Testis (tissue), 3 donors: ENCODE measurements around the gene PTPRN2. TPM values are rescaled to one million over a fixed set of nuclear protein-coding genes. Genes with fewer than 3 reads are reported as not detected.
"Not testable (repeated sequence)": the region's sequence is repeated elsewhere in the genome, so short reads cannot be mapped to it uniquely, and the experiment has no call there.

ENCODE experiments used
- DNase-seq: peaks from one replicate; pipeline ENCODE4 v3.0.0-alpha.2; 2019
- H3K27ac ChIP-seq, 2 donors: fragments of 200-600 bp; sonication (generic); one replicate each; pipeline ENCODE4 v1.5.1; 2019
- H3K27me3 ChIP-seq: fragments of 200-600 bp; sonication (generic); one replicate; pipeline ENCODE4 v1.5.1; 2019
- H3K36me3 ChIP-seq: fragments of 200-600 bp; sonication (generic); one replicate; pipeline ENCODE4 v1.5.1; 2017; ENCODE audit warnings: low read depth; ENCODE audit errors: missing control alignments
- H3K4me1 ChIP-seq: fragments of 200-600 bp; sonication (generic); one replicate; pipeline ENCODE4 v1.5.1; 2019
- H3K4me3 ChIP-seq, 2 donors: fragments of 200-600 bp; sonication (generic); one replicate each; pipeline ENCODE4 v1.5.1; 2017 to 2019
- H3K9me3 ChIP-seq: fragments of 200-600 bp; sonication (generic); one replicate; pipeline ENCODE4 v1.5.1; 2017
- CTCF ChIP-seq, 3 experiments: fragments of 450-650 bp in 2 of 3; fragments of 200-600 bp in 1 of 3; sonication (generic) in 1 of 3; IDR thresholded peaks; one replicate each; pipeline ENCODE4 v1.5.1; 2016 to 2019; ENCODE audit warnings: antibody characterized with exemption in 3 of 3, mild to moderate bottlenecking in 2 of 3, moderate library complexity in 1 of 3
- POLR2A ChIP-seq: fragments of 450-650 bp; IDR thresholded peaks from one replicate; pipeline ENCODE4 v1.6.1; 2017; ENCODE audit warnings: antibody characterized with exemption, mild to moderate bottlenecking, moderate library complexity
- WGBS, 2 donors: methylation state at CpG; one replicate each; pipeline ENCODE4 v1.1.5; 2018; 5-methylcytosine and 5-hydroxymethylcytosine counted together
- intact Hi-C: fragments of 100-400 bp; cut with DNase I; formaldehyde crosslinking; loops from one replicate; pipeline ENCODE4 v1.15.1; 2023; ENCODE audit warnings: low total_unique reads
- polyA plus RNA-seq: library from polyadenylated mRNA; stranded (reverse); fragments of 350-450 nt; fragmentation: Illumina TruSeq; extraction: RNeasy Lipid Tissue Mini Kit (QIAGEN cat#74804); gene quantifications from one replicate; pipeline ENCODE4 v1.2.3, GENCODE V29; 2014; ENCODE audit warnings: low read depth, low replicate concordance; ENCODE audit not compliant: insufficient read depth
- total RNA-seq, 2 donors: library from RNA; depleted of rRNA; stranded (reverse); fragments of >200 nt; gene quantifications; one replicate each; pipeline ENCODE4 v1.2.3, GENCODE V29; 2016

The PTPRN2 gene
- total and polyA plus RNA-seq, 3 donors from 2014 or later, result 9.3 to 10.8 (median 9.8) TPM

DNA sequence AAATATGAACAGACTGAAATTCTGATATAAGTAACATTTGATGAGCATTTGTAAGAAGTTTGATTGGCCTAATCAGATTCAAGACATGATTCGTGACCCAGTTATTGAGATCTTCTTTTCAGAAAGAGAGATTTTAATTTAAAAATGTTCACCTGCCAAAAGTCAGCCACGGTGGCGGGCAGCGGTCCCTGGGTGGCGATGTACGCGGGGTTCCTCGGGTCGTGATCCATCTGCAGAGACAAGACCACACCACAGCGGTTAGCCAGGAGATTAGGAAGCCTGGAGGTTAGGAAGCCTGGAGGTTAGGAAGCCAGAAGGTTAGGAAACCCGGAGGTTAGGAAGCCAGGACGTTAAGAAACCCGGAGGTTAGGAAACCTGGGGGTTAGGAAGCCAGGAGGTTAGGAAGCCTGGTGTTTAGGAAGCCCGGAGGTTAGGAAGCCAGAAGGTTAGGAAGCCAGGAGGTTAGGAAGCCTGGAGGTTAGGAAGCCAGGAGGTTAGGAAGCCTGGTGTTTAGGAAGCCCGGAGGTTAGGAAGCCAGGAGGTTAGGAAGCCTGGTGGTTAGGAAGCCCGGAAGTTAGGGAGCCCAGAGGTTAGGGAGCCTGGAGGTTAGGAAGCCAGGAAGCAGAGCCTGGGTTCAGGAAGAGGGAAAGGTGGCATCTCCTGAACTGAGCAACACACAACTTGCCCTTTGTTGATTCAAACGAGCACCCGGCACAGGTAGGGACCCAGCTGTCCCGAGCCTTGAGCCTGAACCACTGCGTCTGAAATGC is 992.4 kb downstream of the PTPRN2 start:
- no peaks in the 10 kb centered on the region for H3K9me3 ChIP-seq
- DNase-seq, result no peak
- intact Hi-C loops, result no loop called here
- no peaks in the 10 kb centered on the region for H3K4me1 ChIP-seq
- H3K36me3 ChIP-seq, result no peaks in the 10 kb centered on the region
- no peaks in the 10 kb centered on the region for H3K27me3 ChIP-seq
- no peak overlapping the region for H3K27ac ChIP-seq
- 88 to 89% methylated on average over 18 to 20 of the region's 20 CpGs for WGBS, 2 donors
- TF ChIP-seq CTCF (IDR thresholded peaks at IDR 0.05) (no peak), POLR2A (no peak)
- H3K4me3 ChIP-seq, result no peak overlapping the region

GRCh38 chr7:157594306-157594705 is 993.3 kb downstream of the PTPRN2 start:
- Histone ChIP-seq H3K36me3 (no peaks in the 10 kb centered on the region), H3K4me1 (no peaks in the 10 kb centered on the region), H3K9me3 (no peaks in the 10 kb centered on the region), H3K27me3 (no peaks in the 10 kb centered on the region), H3K27ac (no peak overlapping the region), H3K4me3 (no peak overlapping the region)
- intact Hi-C loops, result no loop called here
- no peak for DNase-seq
- TF ChIP-seq CTCF (IDR thresholded peaks at IDR 0.05), result no peak
- no peak for TF ChIP-seq POLR2A
- WGBS, 2 donors, result 94% methylated on average over 11 to 26 of the region's 26 CpGs

DNA sequence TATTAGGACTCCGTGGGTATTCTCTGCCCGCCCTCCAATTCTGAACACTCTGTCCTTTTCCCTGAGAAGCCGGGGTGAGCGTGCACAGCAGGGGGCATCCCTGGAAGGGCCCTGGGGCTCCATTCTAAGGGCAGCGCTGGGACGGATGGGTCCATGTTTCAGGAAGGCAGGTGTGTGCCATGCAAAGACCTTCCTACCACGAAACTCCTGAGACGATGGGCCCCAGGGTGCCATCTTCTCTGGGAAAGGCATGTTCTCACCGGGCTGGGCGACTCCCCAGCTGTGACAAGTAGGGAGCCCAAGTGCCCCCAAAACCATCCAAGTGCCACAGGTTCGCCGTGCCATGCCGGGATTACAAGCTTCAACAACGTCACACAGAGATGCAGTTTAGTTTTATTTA is 994.1 kb downstream of the PTPRN2 start:
- intact Hi-C loops, result no loop called here
- no peak for DNase-seq
- WGBS, 2 donors, result 93 to 94% methylated on average over 14 of the region's 14 CpGs
- H3K27ac ChIP-seq, result no peak overlapping the region
- no peaks in the 10 kb centered on the region for H3K27me3 ChIP-seq
- H3K4me1 ChIP-seq, result no peaks in the 10 kb centered on the region
- no peaks in the 10 kb centered on the region for H3K36me3 ChIP-seq
- no peak overlapping the region for H3K4me3 ChIP-seq
- H3K9me3 ChIP-seq, result no peaks in the 10 kb centered on the region
- TF ChIP-seq POLR2A (no peak), CTCF (IDR thresholded peaks at IDR 0.05) (no peak)

DNA sequence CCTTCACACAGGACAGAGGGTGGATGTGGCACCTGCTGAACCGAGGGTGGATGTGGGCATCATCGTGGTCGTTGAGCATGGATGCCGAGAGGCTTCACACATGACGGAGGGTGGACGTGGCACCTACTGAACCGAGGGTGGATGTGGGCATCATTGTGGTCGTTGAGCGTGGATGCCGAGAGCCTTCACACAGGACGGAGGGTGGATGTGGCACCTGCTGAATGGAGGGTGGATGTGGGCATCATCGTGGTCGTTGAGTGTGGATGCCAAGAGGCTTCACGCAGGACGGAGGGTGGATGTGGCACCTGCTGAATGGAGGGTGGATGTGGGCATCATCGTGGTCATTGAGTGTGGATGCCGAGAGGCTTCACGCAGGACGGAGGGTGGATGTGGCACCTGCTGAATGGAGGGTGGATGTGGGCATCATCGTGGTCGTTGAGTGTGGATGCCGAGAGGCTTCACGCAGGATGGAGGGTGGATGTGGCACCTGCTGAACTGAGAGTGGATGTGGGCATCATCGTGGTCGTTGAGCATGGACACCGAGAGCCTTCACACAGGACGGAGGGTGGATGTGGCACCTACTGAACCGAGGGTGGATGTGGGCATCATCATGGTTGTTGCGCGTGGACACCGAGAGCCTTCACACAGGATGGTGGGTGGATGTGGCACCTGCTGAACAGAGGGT is 994.8 kb downstream of the PTPRN2 start:
- H3K4me3 ChIP-seq, H3K9me3 ChIP-seq, DNase-seq, H3K27ac ChIP-seq, H3K4me1 ChIP-seq, intact Hi-C loops, H3K36me3 ChIP-seq, H3K27me3 ChIP-seq: not testable (repeated sequence)
- WGBS, 2 donors, result 88 to 91% methylated on average over 31 of the region's 31 CpGs

GRCh38 chr7:157590526-157590925 is 997.1 kb downstream of the PTPRN2 start:
- H3K4me1 ChIP-seq, result no peaks in the 10 kb centered on the region
- H3K36me3 ChIP-seq, result no peaks in the 10 kb centered on the region
- no peak for TF ChIP-seq POLR2A
- no peak for TF ChIP-seq CTCF (IDR thresholded peaks at IDR 0.05)
- H3K4me3 ChIP-seq, result no peak overlapping the region
- WGBS, 2 donors, result 87 to 90% methylated on average over 13 of the region's 13 CpGs
- no peak overlapping the region for H3K27ac ChIP-seq
- intact Hi-C loops, result no loop called here
- no peaks in the 10 kb centered on the region for H3K27me3 ChIP-seq
- DNase-seq, result no peak
- H3K9me3 ChIP-seq, result no peaks in the 10 kb centered on the region
